GM19395 (cell line): ENCODE measurements around the gene DGCR8.

Source experiments
- ATAC-seq: cut with Tn5 transposase; IDR thresholded peaks from one replicate; pipeline ENCODE4 v1.9.1; 2021; ENCODE audit warnings: mild to moderate bottlenecking, moderate library complexity; ENCODE audit not compliant: unreplicated experiment

Gene DGCR8

GRCh38 chr22:20123366-20124082, 43.5 kb downstream of the DGCR8 start:
- no peak for ATAC-seq

DNA sequence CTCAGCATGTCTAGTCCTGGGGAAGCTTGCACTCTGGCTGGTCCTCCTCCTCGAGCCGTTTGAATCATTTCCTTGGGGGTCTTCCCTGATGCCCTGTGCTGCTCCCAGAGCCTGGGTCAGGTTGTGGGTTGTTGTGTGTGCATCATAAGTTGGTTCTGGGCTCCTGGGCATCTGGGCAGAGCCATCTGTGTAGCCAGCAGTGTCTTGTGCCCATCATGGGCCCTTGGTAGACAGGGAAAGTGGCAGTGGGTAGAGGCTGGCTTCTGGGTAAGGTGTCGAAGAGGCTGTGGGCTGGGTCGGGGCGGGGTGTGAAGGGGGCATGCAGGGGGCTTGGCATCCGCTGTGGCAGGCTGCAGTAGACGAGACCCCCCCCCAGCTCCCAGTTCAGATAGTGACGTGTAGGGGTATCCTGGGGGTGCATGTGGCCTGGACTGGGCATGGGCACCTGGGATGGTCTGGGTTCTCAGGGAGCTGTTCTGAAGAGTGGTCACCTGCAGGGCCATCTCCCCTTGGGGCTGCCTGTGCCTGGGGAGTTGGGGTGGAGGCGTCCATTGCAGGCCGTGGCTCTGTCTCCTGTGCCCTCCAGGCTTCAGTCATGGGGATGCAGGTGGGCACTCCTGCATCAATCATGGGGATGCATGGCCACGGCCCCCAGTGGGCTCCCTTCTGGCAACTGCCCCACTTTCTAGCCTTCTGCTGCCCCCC, 44.2 kb downstream of the DGCR8 start:
- no peak for ATAC-seq

DNA sequence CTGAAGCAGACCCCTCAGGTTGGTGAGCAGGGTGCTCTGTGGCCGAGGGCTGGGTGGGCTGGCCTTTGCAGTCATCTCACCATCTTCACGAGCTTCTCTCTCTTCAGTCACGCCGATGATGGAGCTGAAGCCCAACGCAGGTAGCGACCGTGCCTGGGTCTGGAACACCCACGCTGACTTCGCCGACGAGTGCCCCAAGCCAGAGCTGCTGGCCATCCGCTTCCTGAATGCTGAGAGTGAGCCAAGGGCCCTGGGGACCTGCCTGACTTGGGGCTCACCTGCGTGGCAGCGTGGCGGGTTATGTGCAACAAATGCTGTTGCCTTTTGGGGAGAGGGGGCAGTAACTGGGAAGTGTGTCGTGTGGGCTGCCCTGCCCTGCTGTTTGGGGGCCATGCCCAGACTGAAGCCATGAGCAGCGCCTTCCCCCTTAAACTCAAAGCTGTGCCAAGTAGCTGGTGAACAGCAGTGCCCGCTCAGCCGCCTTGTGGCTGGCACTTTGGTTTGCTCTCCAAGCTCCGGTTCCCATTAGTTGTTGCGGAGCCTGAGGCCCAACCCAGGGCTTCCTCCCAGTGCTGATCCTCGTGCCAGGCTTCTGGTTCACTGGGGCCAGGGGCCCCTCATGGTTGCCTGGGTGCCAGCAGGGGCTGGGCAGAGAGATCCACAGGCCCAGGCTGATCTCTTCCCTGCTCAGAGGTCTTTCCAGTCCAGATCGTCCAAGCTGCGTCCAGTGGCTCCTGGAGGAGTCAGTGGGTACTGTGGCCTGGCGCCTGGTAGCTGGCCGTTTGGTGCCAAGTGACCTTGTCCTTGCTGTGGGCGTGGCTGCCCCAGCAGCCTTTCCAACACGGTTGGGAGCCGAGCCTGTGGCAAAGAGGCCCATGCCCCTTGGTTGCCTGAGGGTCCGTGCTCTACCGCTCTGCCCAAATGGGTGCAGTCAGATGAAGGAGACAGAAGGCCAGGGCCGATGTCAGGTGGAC, 45.4 kb downstream of the DGCR8 start:
- no peak for ATAC-seq

DNA sequence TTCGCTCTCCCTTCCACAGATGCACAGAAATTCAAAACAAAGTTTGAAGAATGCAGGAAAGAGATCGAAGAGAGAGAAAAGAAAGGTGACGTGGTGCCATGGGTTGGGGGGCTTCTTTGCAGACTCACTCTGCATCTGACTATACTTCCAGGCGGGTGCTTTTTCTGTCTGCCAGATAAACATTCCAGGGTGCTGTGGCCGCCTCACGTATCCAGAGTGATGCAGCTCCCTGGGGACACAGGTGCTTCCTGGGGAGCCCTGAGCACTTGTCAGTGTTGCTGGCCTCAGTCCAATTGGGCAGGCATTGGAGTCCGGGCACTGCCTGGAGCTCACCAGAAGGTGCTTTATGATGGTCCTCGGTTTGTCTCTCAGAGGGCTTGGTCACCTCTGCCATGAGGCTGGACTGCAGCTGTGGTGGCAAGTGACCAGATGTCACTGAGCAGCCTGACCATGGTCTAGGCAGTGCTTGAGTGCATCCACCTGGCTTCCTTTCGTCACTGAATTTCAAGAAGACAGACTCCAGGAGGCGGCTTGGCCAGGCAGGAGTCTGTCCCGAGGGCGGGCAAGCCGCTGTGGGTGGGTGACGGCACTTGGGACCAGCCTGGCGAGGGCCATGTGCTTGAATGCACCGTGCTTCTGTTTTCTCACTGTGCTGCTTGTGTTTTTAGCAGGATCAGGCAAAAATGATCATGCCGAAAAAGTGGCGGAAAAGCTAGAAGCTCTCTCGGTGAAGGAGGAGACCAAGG, 46.4 kb downstream of the DGCR8 start:
- no peak for ATAC-seq

DNA sequence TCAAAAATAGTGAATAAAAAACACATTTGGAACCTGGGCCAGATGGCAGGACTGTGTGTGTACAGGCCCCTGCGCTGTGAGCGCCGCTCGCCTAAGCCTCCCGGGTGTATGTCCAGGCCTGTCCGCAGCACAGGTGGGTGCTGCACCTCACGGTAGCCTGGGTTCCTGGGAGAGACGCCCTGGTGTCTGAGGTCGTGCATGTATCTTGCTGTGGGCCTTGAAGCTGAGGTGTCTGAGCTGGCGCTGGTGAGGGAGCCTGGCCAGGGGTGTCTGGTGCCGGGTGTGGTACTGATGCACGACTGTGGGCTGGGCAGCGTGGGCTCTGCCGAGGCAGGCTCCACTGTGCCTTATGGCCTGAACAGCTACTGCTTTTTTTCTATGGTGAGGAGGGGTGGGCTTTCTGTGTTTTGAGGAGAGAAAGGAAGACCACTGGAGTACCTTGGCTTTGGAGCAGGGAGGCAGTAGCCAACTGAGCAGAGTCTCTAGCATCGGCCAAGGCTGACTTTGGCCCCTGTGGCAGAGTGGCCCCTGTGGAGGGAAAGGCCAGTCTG, 47.4 kb downstream of the DGCR8 start:
- no peak for ATAC-seq

DNA sequence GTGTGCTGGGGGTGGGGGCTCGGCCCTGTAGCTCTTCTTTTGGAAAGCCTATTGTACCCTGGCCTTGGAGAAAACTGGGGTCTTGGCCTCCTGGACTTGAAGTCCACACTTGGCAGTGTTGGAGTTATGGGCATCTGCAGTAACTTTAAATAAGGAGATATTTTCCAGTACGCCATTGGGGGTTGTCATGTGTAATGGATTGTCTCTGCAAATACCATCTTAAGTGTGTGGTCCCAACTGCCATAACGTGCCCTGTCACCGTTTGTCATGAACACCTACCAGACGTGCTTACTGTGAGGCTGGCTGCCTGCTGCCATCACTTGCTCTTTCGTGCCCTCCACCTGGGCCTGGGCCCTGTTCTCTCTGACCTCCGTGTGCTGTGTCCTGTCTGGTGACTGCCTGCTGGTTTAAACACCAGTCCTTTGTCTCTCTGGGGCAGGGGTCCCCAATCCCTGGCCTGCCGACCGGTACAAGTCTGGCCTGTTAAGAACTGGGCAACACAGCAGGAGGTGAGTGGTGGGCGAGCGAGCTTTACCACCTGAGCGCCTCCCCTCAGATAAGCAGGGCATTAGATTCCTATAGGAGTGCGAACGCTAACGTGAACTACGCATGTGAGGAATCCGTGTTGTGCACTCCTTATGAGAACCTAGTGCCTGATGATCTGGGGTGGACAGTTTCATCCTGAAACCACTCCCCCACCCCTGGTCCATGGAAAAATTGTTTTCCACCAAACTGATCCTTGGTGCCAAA, 48.0 kb downstream of the DGCR8 start:
- ATAC-seq, result no peak

DNA sequence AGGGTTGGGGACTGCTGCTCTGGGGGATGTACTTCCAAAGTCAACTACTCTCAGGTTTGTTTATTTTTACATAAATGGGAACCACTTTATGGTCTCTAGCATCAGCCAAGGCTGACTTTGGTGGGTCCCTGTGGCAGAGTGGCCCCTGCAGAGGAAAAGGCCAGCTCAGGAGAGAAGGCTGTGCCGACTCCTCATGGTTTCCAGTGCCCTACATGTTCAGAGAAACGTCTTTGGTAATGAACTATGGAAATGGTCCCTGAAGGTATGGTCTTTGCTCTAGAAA, 48.5 kb downstream of the DGCR8 start:
- no peak for ATAC-seq

DNA sequence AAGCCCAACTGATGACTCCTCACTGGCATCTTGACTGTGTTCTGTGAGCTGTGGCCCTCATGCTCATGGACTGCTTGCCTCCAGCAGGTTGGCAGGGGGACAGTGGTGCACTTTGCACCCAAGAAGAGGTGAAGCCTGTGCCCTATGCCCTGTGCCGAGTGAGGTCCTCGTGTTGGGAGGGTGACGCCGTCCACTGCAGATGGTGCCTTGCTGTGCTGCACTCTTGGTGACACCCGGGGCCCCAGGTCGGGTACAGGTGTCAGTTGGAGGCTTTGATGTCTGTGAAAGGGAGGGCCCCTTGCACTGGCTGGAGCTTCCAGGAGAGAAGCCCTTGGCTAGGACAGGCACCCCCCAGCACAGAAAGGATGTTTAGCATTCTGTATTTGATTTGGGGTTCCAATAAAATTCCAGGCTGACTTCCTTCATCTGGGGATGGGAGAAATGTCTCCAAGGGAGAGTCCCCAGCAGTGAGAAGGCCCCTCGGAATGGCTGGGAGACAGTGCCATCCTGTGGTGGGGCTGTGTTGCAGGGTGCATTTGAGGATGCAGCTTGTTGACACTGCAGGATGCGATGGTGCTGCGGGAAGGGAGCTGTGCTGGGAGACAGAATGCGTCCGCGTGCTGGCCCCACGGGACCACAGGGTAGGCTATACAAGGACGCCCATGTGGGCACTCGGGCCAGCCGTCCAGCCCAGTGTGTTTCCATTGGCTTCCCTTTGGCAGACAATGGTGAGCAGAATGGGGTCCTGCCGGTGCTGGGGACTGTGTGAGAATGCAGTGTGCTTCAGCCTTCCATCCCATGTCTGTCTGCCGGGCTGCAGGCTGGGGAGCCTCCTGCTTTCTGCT, 49.1 kb downstream of the DGCR8 start:
- ATAC-seq, result no peak

DNA sequence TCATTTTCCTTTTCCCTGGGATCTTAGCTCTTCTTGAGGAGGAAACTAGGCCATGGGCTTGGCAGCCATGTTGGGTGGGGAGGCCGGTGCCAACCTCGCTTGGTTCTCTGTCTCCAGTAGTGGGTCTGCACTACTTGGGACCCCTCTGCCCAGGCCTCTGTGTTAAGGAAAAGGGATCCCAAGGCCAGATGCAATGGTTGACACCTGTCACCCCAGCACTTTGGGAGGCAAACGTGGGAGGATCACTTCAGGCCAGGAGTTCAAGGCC, 49.6 kb downstream of the DGCR8 start:
- ATAC-seq, result no peak

DNA sequence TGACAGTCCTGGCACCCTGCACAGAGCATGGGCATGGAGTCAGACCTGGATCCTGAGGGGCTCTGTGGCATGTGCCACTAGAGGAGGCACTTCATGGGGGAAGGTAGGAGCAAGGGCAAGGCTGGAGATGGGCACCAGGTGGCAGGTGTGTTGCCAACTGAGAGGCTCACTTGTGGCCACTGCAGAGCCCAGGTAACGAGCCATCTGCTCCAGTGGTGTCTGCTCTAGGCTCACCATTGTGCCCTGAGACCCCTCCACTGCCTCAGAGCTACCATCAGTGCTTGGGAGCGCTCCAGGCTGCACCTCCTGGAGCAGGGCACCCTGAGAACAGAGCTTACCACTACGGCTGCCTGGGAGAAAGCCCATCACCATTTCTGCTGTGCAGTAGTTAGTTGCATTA, 50.3 kb downstream of the DGCR8 start:
- no peak for ATAC-seq

- peak; percentile 59 for ATAC-seq
Measured at GRCh38 chr22:20130731-20131596, 50.9 kb downstream of the DGCR8 start.

DNA sequence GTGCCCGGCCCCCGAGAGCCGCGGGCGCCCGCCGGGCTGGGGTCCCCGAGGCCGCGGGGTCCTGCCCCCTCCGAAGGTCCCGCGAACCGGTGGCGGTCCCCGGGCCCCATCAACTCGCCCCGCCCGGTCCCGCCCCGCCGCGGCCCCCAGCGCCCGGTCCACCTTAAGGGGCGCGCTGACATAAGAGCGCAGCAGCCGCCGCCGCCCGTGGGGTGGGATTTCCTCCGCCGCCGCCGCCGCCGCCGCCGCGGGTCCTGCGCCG, 51.5 kb downstream of the DGCR8 start, which contains the start of gene ZDHHC8:
TSS of gene ZDHHC8 (plus strand) at position 208 of the 262 bp plus-strand sequence. CDS start 144 bp downstream, outside the sequence.
- peak; percentile 22 for ATAC-seq

GRCh38 chr22:20131859-20132685, 52.0 kb downstream of the DGCR8 start:
- ATAC-seq, result no peak

DNA sequence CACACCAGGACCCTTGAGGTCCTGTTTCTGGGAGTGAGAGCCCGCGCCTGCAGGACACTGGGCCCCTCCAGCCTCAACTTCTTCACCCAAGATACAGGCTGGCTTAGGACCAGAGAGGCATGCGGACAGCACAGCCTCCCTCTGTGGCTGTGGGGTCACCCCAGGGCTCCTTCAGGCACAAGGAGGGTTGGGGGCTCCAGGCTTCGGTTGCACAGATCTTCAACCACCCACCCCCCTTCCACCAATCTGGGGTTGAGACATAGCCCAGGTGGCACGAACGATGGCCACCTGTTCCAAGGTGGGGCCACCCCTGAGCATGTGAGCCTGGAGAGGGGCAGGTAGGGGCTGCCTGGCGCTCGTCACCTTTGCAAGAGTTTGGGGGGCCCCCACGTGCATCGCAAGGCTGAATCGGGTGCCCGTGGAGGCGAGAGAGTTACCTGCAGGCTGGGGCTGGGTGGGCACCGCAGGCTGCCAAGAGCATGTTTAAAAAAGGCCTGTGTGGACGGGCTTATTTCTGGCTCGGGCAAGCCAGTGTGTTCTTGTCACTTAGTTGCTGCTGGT, 52.7 kb downstream of the DGCR8 start:
- ATAC-seq, result no peak

- ATAC-seq, result no peak
Measured at GRCh38 chr22:20133930-20134549, 54.0 kb downstream of the DGCR8 start.

- no peak for ATAC-seq
Measured at GRCh38 chr22:20135265-20135664, 55.2 kb downstream of the DGCR8 start.
